GM23338 (cell line): ENCODE results near the gene SLC23A3. TPM values are rescaled to one million over a fixed set of nuclear protein-coding genes. Genes with fewer than 3 reads are reported as not detected.
A peak's percentile ranks its signal among the peaks of the same experiment; 100 is the strongest.

ENCODE experiments used
- ATAC-seq: fragments of 200-7000 bp; cut with Tn5 transposase; 3 replicates; pipeline ENCODE4 v1.9.1; 2020
- DNase-seq: peaks from one replicate; pipeline ENCODE4 v3.0.0-alpha.2; 2015; ENCODE audit warnings: low spot score
- H2AFZ ChIP-seq: fragments of 200-600 bp; sonication (generic); 2 replicates; pipeline ENCODE4 v1.8.0; 2016; ENCODE audit warnings: antibody characterized with exemption, mild to moderate bottlenecking, moderate library complexity
- H3F3A ChIP-seq: fragments of 200-600 bp; sonication (generic); replicated peaks from 2 replicates; pipeline ENCODE4 v1.8.0; 2017; ENCODE audit warnings: antibody characterized with exemption, mixed run types, low read depth
- H3K27ac ChIP-seq: fragments of 200-600 bp; sonication (generic); 2 replicates; pipeline ENCODE4 v1.6.1; 2016; ENCODE audit warnings: low read depth
- H3K27me3 ChIP-seq: fragments of 200-600 bp; sonication (generic); 2 replicates; pipeline ENCODE4 v1.8.0; 2016; ENCODE audit warnings: mild to moderate bottlenecking, mixed run types, moderate library complexity; ENCODE audit not compliant: insufficient read depth
- H3K36me3 ChIP-seq: fragments of 200-600 bp; sonication (generic); 2 replicates; pipeline ENCODE4 v1.8.0; 2016; ENCODE audit warnings: mild to moderate bottlenecking; ENCODE audit not compliant: insufficient read depth
- H3K4me1 ChIP-seq: fragments of 200-600 bp; sonication (generic); 2 replicates; pipeline ENCODE4 v1.8.0; 2016; ENCODE audit warnings: mild to moderate bottlenecking, moderate library complexity; ENCODE audit not compliant: insufficient read depth
- H3K4me2 ChIP-seq: fragments of 200-600 bp; sonication (generic); 2 replicates; pipeline ENCODE4 v1.7.1; 2017; ENCODE audit warnings: mixed run types
- H3K4me3 ChIP-seq: fragments of 200-600 bp; sonication (generic); 2 replicates; pipeline ENCODE4 v1.6.1; 2016; ENCODE audit warnings: mixed run types
- H3K79me2 ChIP-seq: fragments of 200-600 bp; sonication (generic); replicated peaks from 2 replicates; pipeline ENCODE4 v1.8.0; 2017; ENCODE audit warnings: mild to moderate bottlenecking; ENCODE audit not compliant: insufficient read depth
- H3K9me2 ChIP-seq: fragments of 200-600 bp; sonication (generic); 2 replicates; pipeline ENCODE4 v1.8.0; 2017; ENCODE audit not compliant: insufficient read depth
- H4K20me1 ChIP-seq: fragments of 200-600 bp; sonication (generic); replicated peaks from 2 replicates; pipeline ENCODE4 v1.8.0; 2017; ENCODE audit warnings: mild to moderate bottlenecking; ENCODE audit not compliant: insufficient read depth
- H3K27ac Mint-ChIP-seq: 2 replicates; pipeline ENCODE4 v1.8.0; 2020; ENCODE audit warnings: inconsistent platforms, mild to moderate bottlenecking, moderate library complexity, mixed read lengths
- H3K27me3 Mint-ChIP-seq: 3 replicates; pipeline ENCODE4 v1.8.0; 2022; ENCODE audit warnings: low read depth, mild to moderate bottlenecking, moderate library complexity, mixed read lengths, inconsistent platforms; ENCODE audit not compliant: insufficient read depth, poor library complexity
- H3K36me3 Mint-ChIP-seq: 3 replicates; pipeline ENCODE4 v1.8.0; 2021; ENCODE audit warnings: low read depth, mild to moderate bottlenecking, inconsistent platforms, moderate library complexity, mixed read lengths
- H3K4me1 Mint-ChIP-seq: 3 replicates; pipeline ENCODE4 v1.8.0; 2020; ENCODE audit warnings: mild to moderate bottlenecking, inconsistent platforms, mixed read lengths
- H3K4me3 Mint-ChIP-seq: 3 replicates; pipeline ENCODE4 v1.8.0; 2021; ENCODE audit warnings: moderate library complexity, mild to moderate bottlenecking, inconsistent platforms, mixed read lengths
- H3K9me3 Mint-ChIP-seq: 3 replicates; pipeline ENCODE4 v1.8.0; 2020; ENCODE audit warnings: moderate library complexity, mild to moderate bottlenecking, inconsistent platforms, mixed read lengths
- CTCF ChIP-seq, 2 experiments: fragments of 200-600 bp in 1 of 2; sonication (generic) in 1 of 2; conservative IDR thresholded peaks; 2 replicates each; pipeline versions ENCODE4 v1.5.1 to v1.6.1; 2016 to 2017; ENCODE audit warnings: antibody characterized with exemption in 2 of 2, low read depth in 2 of 2, mild to moderate bottlenecking in 2 of 2, moderate library complexity in 1 of 2
- ETS1 ChIP-seq: IDR thresholded peaks from 2 replicates; pipeline ENCODE4 v1.6.1; 2016; ENCODE audit warnings: antibody characterized with exemption
- EZH2phosphoT487 ChIP-seq: fragments of 200-600 bp; sonication (generic); IDR thresholded peaks from one replicate; pipeline ENCODE4 v1.8.1; 2018; ENCODE audit warnings: antibody characterized with exemption; ENCODE audit not compliant: unreplicated experiment
- JUNB ChIP-seq: IDR thresholded peaks from one replicate; pipeline ENCODE4 v1.6.1; 2016; ENCODE audit warnings: antibody characterized with exemption; ENCODE audit not compliant: unreplicated experiment
- NANOG ChIP-seq: IDR thresholded peaks from 2 replicates; pipeline ENCODE4 v1.6.1; 2016; ENCODE audit warnings: antibody characterized with exemption, borderline replicate concordance
- POLR2AphosphoS5 ChIP-seq: IDR thresholded peaks from 2 replicates; pipeline ENCODE4 v1.6.1; 2016; ENCODE audit warnings: antibody characterized with exemption, low read depth
- REST ChIP-seq: IDR thresholded peaks from one replicate; pipeline ENCODE4 v1.6.1; 2018; ENCODE audit warnings: antibody characterized with exemption; ENCODE audit not compliant: unreplicated experiment
- STAT1 ChIP-seq: IDR thresholded peaks from one replicate; pipeline ENCODE4 v1.6.1; 2016; ENCODE audit warnings: antibody characterized with exemption; ENCODE audit not compliant: unreplicated experiment
- polyA plus RNA-seq: library from polyadenylated mRNA; unstranded; fragments of >200 nt; fragmentation: Nextera tagmentation; extraction: Ambion mirVana; gene quantifications from 2 replicates; pipeline ENCODE4 v1.2.1, GENCODE V29; 2016
- total RNA-seq: library from RNA; depleted of rRNA; stranded (reverse); fragments of >200 nt; shearing (Covaris generic); gene quantifications from 2 replicates; pipeline ENCODE4 v1.2.3, GENCODE V29; 2014
- TF ChIP-seq, protein P1 (sequence below): fragments of 250-450 bp; sonication (Bioruptor Pico); IDR thresholded peaks from 2 replicates; pipeline ENCODE4 v1.5.0; 2020; ENCODE audit warnings: mild to moderate bottlenecking, moderate library complexity

The SLC23A3 gene
- total and polyA plus RNA-seq, 2 experiments from 2014 or later = 0.10 to 0.73 TPM

GRCh38 chr2:219177552-219178376, 7.9 kb upstream of the SLC23A3 start, which contains the start of gene RETREG2 (continued):
- no peak for TF ChIP-seq STAT1
- TF ChIP-seq, protein P1, sequence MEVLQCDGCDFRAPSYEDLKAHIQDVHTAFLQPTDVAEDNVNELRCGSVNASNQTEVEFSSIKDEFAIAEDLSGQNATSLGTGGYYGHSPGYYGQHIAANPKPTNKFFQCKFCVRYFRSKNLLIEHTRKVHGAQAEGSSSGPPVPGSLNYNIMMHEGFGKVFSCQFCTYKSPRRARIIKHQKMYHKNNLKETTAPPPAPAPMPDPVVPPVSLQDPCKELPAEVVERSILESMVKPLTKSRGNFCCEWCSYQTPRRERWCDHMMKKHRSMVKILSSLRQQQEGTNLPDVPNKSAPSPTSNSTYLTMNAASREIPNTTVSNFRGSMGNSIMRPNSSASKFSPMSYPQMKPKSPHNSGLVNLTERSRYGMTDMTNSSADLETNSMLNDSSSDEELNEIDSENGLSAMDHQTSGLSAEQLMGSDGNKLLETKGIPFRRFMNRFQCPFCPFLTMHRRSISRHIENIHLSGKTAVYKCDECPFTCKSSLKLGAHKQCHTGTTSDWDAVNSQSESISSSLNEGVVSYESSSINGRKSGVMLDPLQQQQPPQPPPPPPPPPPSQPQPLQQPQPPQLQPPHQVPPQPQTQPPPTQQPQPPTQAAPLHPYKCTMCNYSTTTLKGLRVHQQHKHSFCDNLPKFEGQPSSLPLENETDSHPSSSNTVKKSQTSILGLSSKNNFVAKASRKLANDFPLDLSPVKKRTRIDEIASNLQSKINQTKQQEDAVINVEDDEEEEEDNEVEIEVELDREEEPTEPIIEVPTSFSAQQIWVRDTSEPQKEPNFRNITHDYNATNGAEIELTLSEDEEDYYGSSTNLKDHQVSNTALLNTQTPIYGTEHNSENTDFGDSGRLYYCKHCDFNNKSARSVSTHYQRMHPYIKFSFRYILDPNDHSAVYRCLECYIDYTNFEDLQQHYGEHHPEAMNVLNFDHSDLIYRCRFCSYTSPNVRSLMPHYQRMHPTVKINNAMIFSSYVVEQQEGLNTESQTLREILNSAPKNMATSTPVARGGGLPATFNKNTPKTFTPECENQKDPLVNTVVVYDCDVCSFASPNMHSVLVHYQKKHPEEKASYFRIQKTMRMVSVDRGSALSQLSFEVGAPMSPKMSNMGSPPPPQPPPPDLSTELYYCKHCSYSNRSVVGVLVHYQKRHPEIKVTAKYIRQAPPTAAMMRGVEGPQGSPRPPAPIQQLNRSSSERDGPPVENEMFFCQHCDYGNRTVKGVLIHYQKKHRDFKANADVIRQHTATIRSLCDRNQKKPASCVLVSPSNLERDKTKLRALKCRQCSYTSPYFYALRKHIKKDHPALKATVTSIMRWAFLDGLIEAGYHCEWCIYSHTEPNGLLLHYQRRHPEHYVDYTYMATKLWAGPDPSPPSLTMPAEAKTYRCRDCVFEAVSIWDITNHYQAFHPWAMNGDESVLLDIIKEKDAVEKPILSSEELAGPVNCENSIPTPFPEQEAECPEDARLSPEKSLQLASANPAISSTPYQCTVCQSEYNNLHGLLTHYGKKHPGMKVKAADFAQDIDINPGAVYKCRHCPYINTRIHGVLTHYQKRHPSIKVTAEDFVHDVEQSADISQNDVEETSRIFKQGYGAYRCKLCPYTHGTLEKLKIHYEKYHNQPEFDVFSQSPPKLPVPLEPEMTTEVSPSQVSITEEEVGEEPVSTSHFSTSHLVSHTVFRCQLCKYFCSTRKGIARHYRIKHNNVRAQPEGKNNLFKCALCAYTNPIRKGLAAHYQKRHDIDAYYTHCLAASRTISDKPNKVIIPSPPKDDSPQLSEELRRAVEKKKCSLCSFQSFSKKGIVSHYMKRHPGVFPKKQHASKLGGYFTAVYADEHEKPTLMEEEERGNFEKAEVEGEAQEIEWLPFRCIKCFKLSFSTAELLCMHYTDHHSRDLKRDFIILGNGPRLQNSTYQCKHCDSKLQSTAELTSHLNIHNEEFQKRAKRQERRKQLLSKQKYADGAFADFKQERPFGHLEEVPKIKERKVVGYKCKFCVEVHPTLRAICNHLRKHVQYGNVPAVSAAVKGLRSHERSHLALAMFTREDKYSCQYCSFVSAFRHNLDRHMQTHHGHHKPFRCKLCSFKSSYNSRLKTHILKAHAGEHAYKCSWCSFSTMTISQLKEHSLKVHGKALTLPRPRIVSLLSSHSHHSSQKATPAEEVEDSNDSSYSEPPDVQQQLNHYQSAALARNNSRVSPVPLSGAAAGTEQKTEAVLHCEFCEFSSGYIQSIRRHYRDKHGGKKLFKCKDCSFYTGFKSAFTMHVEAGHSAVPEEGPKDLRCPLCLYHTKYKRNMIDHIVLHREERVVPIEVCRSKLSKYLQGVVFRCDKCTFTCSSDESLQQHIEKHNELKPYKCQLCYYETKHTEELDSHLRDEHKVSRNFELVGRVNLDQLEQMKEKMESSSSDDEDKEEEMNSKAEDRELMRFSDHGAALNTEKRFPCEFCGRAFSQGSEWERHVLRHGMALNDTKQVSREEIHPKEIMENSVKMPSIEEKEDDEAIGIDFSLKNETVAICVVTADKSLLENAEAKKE = no peak
- no peak for TF ChIP-seq EZH2phosphoT487
- TF ChIP-seq JUNB = no peak

- no peaks in the 10 kb centered on the region for H3K9me2 ChIP-seq
- peak; percentile 84 for DNase-seq
- peaks cover 7% of the 10 kb centered on the region for H3K79me2 ChIP-seq
- peaks cover 20% of the 10 kb centered on the region for H3F3A ChIP-seq
- peaks cover 36% of the 10 kb centered on the region for H3K36me3 Mint-ChIP-seq
- peak within 1 kb of the TSS; percentile 71 for H3K4me3 ChIP-seq
- no peaks in the 10 kb centered on the region; the same call in 1 of the 2 replicates for H4K20me1 ChIP-seq
- peak within 1 kb of the TSS; percentile 90 for H3K4me3 Mint-ChIP-seq
- peaks cover 13% of the 10 kb centered on the region for H3K4me1 ChIP-seq
- H3K36me3 ChIP-seq = no peaks in the 10 kb centered on the region
- H3K4me1 Mint-ChIP-seq = peaks cover 13% of the 10 kb centered on the region; the same call in 2 of the 3 replicates
- H3K27ac ChIP-seq = peak within 1 kb of the TSS; percentile 92
- peak; percentile 75 for ATAC-seq
- peak within 1 kb of the TSS; percentile 92 for H2AFZ ChIP-seq
- H3K27me3 ChIP-seq = no peaks in the 10 kb centered on the region
- H3K27me3 Mint-ChIP-seq = peaks cover 15% of the 10 kb centered on the region
- no peaks in the 10 kb centered on the region; the same call in 2 of the 3 replicates for H3K9me3 Mint-ChIP-seq
- peak within 1 kb of the TSS; percentile 95 for H3K4me2 ChIP-seq
- H3K27ac Mint-ChIP-seq = peak within 1 kb of the TSS; percentile 87
- no peak for TF ChIP-seq REST
- no peak for TF ChIP-seq NANOG
- TF ChIP-seq POLR2AphosphoS5 = peak; percentile 75
- no peak for TF ChIP-seq CTCF (conservative IDR thresholded peaks at IDR 0.05; ENCODE audit: low read depth in 2 of 2)
- TF ChIP-seq ETS1 = 0 out of 2 replicates have a peak, but pooled peaks have one; percentile 49
Measured at GRCh38 chr2:219176818-219177551, 7.2 kb upstream of the SLC23A3 start, which contains the start of gene CNPPD1. TSS of gene CNPPD1 (minus strand) at chr2:219176925. CDS start at chr2:219176828, 97 bp downstream.
